Measurements from ENCODE around the gene C11orf91. TPM values are rescaled to one million over a fixed set of nuclear protein-coding genes. Genes with fewer than 3 reads are reported as not detected.

The C11orf91 gene
- total RNA-seq, 4 donors from 2014 or later: not detected

- TF ChIP-seq POLR2A (IDR thresholded peaks at IDR 0.05): no peak
- no peak for TF ChIP-seq EP300 (IDR thresholded peaks at IDR 0.05)
- TF ChIP-seq, protein P1, sequence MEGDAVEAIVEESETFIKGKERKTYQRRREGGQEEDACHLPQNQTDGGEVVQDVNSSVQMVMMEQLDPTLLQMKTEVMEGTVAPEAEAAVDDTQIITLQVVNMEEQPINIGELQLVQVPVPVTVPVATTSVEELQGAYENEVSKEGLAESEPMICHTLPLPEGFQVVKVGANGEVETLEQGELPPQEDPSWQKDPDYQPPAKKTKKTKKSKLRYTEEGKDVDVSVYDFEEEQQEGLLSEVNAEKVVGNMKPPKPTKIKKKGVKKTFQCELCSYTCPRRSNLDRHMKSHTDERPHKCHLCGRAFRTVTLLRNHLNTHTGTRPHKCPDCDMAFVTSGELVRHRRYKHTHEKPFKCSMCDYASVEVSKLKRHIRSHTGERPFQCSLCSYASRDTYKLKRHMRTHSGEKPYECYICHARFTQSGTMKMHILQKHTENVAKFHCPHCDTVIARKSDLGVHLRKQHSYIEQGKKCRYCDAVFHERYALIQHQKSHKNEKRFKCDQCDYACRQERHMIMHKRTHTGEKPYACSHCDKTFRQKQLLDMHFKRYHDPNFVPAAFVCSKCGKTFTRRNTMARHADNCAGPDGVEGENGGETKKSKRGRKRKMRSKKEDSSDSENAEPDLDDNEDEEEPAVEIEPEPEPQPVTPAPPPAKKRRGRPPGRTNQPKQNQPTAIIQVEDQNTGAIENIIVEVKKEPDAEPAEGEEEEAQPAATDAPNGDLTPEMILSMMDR (IDR thresholded peaks at IDR 0.05): no peak
- H3K27me3 ChIP-seq: no peaks in the 10 kb centered on the region
- H3K9me3 ChIP-seq: no peaks in the 10 kb centered on the region
- no peak overlapping the region for H3K4me3 ChIP-seq
- peaks cover 0 to 8% (median 0%) of the 10 kb centered on the region in 4 donors for H3K4me1 ChIP-seq
- no peak overlapping the region for H3K27ac ChIP-seq
- peaks cover 0 to 6% (median 0%) of the 10 kb centered on the region in 3 donors for H3K36me3 ChIP-seq
- DNase-seq (ENCODE audit: low spot score in 2 of 2): no peak
- 92 to 96% methylated on average over 4 of the region's 4 CpGs for WGBS, 2 donors
Observed at GRCh38 chr11:33649944-33650343, 50.7 kb downstream of the C11orf91 start.

Other genes starting within 250 kb of the C11orf91 start
- 100 to 1,000 TPM; 190 to 448 (median 302) TPM for gene CD59, start 35.6 kb upstream of the C11orf91 start, total RNA-seq
- gene FBXO3, start 73.7 kb upstream of the C11orf91 start, total RNA-seq: 10 to 100 TPM; 27.8 to 36.3 (median 28.7) TPM
- 10 to 100 TPM in 3 of 4 donors, 1 to 10 TPM in 1; 8.4 to 37.4 (median 19.3) TPM for gene LMO2, start 191.2 kb upstream of the C11orf91 start, total RNA-seq